ENCODE data around the gene PPP1R37. TPM values are rescaled to one million over a fixed set of nuclear protein-coding genes. Genes with fewer than 3 reads are reported as not detected.

The PPP1R37 gene
- total RNA-seq, 2 experiments from 2014 or later: 20.9 to 21.2 TPM

DNA sequence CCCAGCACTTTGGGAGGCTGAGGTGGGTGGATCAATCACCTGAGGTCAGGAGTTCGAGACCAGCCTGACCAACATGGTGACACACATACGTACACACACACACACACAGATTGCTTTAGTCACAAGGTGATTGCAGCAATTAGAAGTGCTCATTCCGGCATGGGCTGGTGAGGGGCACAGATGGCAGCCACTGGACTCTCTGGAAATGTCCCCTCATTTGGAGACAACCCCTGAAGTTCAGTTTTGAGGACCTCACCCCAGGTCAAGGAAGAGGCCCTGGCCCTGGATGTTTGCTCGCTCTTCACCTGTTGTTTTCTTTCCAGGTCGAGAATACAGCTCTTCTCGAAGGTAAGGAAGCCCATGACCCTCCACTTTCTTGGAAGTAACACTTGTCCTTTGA lies 22.8 kb upstream of the PPP1R37 start:
- intact Hi-C loops (cut with micrococcal nuclease): no loop called here

GRCh38 chr19:45070861-45071544 lies 22.0 kb upstream of the PPP1R37 start:
- H3K36me3 Mint-ChIP-seq (ENCODE audit: low read depth): peaks cover 18% of the 10 kb centered on the region
- TF ChIP-seq CTCF (IDR thresholded peaks at IDR 0.05): no peak
- H3K4me1 Mint-ChIP-seq (ENCODE audit: low read depth): peaks cover 4% of the 10 kb centered on the region
- H3K27me3 Mint-ChIP-seq: no peaks in the 10 kb centered on the region
- DNase-seq: no peak
- no peak overlapping the region for H3K27ac Mint-ChIP-seq
- intact Hi-C loops (cut with micrococcal nuclease): no loop called here
- H3K9me3 Mint-ChIP-seq: no peaks in the 10 kb centered on the region
- POLR2A ChIA-PET: interaction anchor here (0.8 kb wide), 1 partner anchor 32 kb away, joined by 3 read pairs; the partner anchor contains the start of gene CLASRP
- H3K4me3 Mint-ChIP-seq: no peak overlapping the region
- CTCF ChIA-PET: interaction anchor here (1.6 kb wide), 1 partner anchor 11 kb away, joined by 7 read pairs; no protein-coding TSS in a partner anchor
- ATAC-seq: no peak

More for the DNA sequence above, 22.8 kb upstream of the PPP1R37 start:
- H3K9me3 Mint-ChIP-seq: no peaks in the 10 kb centered on the region
- ChIA-PET POLR2A (no interaction called here), CTCF (no interaction called here)
- no peaks in the 10 kb centered on the region for H3K27me3 Mint-ChIP-seq
- no peak overlapping the region for H3K27ac Mint-ChIP-seq
- H3K36me3 Mint-ChIP-seq (ENCODE audit: low read depth): peaks cover 22% of the 10 kb centered on the region
- DNase-seq (no peak), ATAC-seq (no peak)
- peaks cover 4% of the 10 kb centered on the region for H3K4me1 Mint-ChIP-seq (ENCODE audit: low read depth)
- TF ChIP-seq CTCF (IDR thresholded peaks at IDR 0.05): no peak
- H3K4me3 Mint-ChIP-seq: no peak overlapping the region

DNA sequence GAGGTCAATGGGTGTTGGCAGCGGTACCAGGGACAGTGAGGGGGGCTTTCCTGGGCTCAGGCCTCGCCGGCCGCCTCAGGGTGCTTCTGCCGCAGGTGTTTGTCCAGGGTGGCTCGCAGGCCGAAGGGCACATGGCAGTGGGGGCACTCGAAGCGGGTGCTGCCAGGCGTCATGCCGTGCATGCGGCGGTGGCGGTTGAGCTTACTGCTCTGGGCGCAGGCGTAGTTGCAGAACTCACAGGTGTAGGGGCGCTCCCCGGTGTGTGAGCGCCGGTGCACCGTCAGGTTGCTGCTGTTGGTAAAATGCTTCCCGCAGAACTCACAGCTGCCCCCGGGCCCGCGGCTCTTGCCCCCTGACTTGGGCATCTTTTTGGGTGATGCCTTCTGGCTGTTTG lies 21.4 kb upstream of the PPP1R37 start:
- ATAC-seq: no peak
- intact Hi-C loops (cut with micrococcal nuclease): no loop called here
- Mint-ChIP-seq H3K27ac (no peak overlapping the region), H3K27me3 (no peaks in the 10 kb centered on the region), H3K9me3 (no peaks in the 10 kb centered on the region), H3K4me3 (no peak overlapping the region), H3K4me1 (ENCODE audit: low read depth) (peaks cover 5% of the 10 kb centered on the region), H3K36me3 (ENCODE audit: low read depth) (peaks cover 18% of the 10 kb centered on the region)
- DNase-seq: no peak
- CTCF ChIA-PET: interaction anchor here (1.6 kb wide), 1 partner anchor 12 kb away, joined by 7 read pairs; no protein-coding TSS in a partner anchor
- no peak for TF ChIP-seq CTCF (IDR thresholded peaks at IDR 0.05)
- POLR2A ChIA-PET: interaction anchor here (0.8 kb wide), 1 partner anchor 32 kb away, joined by 3 read pairs; the partner anchor contains the start of gene CLASRP

GRCh38 chr19:45071969-45072790 lies 20.8 kb upstream of the PPP1R37 start:
- no peak overlapping the region for H3K4me3 Mint-ChIP-seq
- DNase-seq: no peak
- no peaks in the 10 kb centered on the region for H3K27me3 Mint-ChIP-seq
- ChIA-PET POLR2A (interaction anchor here (0.8 to 1.5 kb wide), 3 partner anchors 15 to 33 kb away, joined by 3 to 4 read pairs (median 4); no protein-coding TSS in a partner anchor), CTCF (interaction anchor here (1.6 kb wide), 1 partner anchor 12 kb away, joined by 7 read pairs; no protein-coding TSS in a partner anchor)
- H3K4me1 Mint-ChIP-seq (ENCODE audit: low read depth): peaks cover 12% of the 10 kb centered on the region
- no peak for ATAC-seq
- H3K27ac Mint-ChIP-seq: no peak overlapping the region
- no peaks in the 10 kb centered on the region for H3K9me3 Mint-ChIP-seq
- H3K36me3 Mint-ChIP-seq (ENCODE audit: low read depth): peaks cover 18% of the 10 kb centered on the region
- TF ChIP-seq CTCF (IDR thresholded peaks at IDR 0.05): no peak
- intact Hi-C loops (cut with micrococcal nuclease): no loop called here
